GM21390 (cell line): ENCODE results near the gene ABCC1.
"Not testable (repeated sequence)": the region's sequence is repeated elsewhere in the genome, so short reads cannot be mapped to it uniquely, and the experiment has no call there.

Source experiments
- ATAC-seq: cut with Tn5 transposase; IDR thresholded peaks from one replicate; pipeline ENCODE4 v1.9.1; 2021; ENCODE audit not compliant: unreplicated experiment

ABCC1 gene

GRCh38 chr16:16149710-16150116, 200.3 kb downstream of the ABCC1 start:
- ATAC-seq = no peak

- ATAC-seq = no peak
Measured at GRCh38 chr16:16150117-16150877, 200.9 kb downstream of the ABCC1 start.

DNA sequence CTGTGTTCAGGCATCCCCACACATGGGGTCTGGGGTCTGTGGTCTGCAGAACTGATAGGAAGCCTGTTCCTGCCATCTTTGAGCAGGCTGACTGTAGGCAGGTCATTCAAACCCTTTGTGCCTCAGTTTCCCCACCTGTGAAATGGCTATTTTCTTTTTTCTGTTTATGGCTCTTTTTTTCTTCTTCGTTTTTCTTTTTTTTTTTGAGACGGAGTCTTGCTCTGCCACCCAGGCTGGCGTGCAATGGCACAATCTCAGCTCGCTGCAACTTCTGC, 201.4 kb downstream of the ABCC1 start:
- ATAC-seq = no peak

- no peak for ATAC-seq
Measured at GRCh38 chr16:16151315-16151714, 201.9 kb downstream of the ABCC1 start.

DNA sequence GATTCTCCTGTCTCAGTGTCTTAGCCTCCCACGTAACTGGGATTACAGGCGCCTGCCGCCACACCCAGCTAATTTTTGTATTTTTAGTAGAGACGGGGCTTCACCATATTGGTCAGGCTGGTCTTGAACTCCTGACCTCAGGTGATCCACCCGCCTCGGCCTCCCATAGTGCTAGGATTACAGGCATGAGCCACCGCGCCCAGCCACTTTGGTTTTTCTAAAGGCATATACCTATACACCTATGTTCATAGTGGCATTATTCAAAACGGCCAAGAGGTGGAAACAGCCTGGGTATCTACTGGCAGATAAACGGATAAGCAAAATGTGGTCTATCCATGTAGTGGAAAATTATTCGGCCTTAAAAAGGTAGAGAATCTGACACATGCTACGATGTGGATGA, 203.6 kb downstream of the ABCC1 start:
- not testable (repeated sequence) for ATAC-seq

DNA sequence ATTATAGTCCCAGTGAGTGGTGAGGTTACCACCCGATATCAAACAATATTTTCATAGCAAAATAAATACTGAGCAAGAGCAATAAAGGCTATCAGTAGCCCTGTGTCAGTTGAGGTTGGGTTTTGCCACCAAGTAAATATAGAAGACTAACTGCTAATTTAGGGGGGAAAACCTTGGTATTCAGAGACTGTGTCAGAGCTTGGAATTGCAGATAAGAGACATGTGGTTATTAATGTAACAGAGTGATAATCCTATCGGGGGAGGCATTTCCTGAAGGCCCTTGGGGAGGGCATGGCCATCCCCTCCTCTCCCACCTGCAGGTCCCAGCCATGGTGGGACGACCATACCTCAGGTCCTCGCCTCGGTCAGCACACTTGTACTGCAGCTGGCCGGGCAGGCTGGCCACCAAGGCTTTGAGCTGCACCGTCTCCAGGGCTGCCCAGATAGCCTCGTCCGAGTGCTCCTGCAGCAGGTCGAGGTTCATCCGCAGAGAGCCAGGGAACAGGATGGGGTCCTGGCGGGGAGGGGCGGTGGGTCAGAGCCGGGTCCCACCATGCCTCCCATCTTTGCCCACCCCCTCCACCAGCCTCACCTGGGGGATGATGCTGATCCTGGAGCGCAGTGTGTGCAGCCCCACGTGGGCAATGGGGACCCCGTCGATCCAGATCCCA, 205.0 kb downstream of the ABCC1 start:
- no peak for ATAC-seq

- no peak for ATAC-seq
Measured at GRCh38 chr16:16155234-16155633, 205.8 kb downstream of the ABCC1 start.

- ATAC-seq = no peak
Measured at GRCh38 chr16:16157166-16157565, 207.8 kb downstream of the ABCC1 start.

- ATAC-seq = no peak
Measured at GRCh38 chr16:16158082-16158658, 208.8 kb downstream of the ABCC1 start.

- no peak for ATAC-seq
Measured at GRCh38 chr16:16158741-16159374, 209.4 kb downstream of the ABCC1 start.

- no peak for ATAC-seq
Measured at GRCh38 chr16:16159662-16160061, 210.2 kb downstream of the ABCC1 start.

GRCh38 chr16:16161319-16161718, 211.9 kb downstream of the ABCC1 start:
- ATAC-seq = no peak

DNA sequence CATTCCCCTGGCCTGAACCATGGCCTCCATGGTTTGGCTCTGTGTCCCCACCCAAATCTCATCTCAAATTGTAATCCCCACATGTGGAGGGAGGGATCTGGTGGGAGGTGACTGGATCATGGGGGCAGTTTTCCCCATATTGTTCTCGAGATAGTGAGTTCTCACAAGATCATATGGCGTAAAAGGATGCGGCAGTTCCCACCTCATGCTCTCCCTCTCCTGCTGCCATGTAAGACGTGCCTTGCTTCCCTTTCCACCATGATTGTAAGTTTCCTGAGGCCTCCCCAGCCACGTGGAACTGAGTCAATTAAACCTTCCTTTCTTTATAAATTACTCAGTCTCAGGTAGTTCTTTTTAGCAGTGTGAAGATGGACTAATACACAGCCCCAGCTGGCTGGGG, 212.4 kb downstream of the ABCC1 start:
- not testable (repeated sequence) for ATAC-seq

DNA sequence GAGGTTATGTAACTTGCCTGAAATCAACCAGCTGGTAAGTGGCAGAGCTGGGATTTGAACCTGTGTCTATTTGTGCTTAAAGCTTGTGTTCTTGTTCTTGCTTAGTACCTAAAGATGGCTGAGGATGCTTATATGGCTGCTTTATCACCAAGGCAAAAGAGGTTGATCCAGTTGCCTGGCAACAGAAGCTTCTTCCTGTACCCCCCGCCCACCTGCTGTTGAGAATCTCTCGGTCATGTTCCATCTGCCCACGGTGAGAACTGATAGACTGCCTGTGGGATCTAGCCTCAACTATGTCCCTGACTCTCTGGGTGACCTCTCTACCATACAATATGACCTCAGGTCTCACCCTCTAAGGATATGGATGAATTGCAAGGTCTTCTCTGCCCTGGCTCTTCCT, 213.2 kb downstream of the ABCC1 start:
- no peak for ATAC-seq

GRCh38 chr16:16163109-16163508, 213.7 kb downstream of the ABCC1 start:
- no peak for ATAC-seq

GRCh38 chr16:16163571-16163970, 214.2 kb downstream of the ABCC1 start:
- ATAC-seq = no peak

DNA sequence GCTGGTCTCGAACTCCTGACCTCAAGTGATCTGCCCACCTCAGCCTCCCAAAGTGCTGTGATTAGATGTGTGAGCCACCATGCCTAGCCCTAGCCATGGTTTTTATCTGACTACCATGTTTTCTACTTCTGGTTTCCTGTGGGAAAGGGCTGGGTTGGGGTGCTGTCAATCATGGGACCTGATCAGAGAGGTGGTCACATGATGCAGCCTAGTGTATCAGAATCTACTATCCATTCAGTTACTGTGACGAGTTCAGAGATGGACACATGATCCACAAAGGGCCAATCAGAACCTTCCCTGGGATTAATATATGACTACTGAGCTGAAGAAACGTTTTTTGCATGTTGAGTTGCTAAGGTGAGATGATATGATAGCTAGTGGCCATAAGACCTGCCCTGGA, 214.8 kb downstream of the ABCC1 start:
- ATAC-seq = no peak

DNA sequence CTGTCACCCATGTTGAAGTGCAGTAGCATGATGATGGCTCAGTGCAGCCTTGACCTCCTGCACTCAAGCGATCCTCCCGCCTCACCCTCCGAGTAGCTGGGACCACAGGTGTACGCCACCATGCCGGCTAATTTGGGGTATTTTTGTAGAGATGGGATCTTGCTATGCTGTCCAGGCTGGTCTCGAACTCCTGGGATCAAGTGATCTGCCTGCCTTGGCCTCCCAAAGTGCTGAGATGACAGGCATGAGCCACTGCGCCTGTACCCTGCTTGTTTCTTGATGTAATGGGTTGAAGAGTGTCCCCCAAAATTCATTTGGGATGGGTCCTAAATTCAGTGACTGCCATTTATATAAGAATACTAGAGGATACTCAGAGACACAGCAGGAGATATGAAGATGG, 216.7 kb downstream of the ABCC1 start:
- ATAC-seq = no peak

DNA sequence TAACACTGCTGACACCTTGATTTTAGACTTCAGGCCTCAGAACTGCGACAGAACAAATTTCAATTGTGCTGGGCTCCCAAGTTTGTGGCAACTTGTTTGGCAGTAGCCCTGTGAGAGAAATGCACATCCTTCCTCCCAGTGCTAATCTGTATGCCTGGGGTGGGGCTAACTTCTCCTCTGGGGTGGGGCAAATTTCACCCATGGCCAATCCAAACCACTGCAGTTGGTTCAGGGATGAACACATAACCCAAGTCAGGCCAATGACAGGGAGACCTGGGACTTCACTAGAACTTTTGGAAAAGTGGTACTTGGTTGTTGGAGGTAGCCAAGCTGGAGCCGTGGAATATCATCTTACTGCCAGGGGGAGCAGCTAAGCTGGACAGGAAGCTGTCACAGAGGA, 217.5 kb downstream of the ABCC1 start:
- ATAC-seq = no peak

GRCh38 chr16:16167927-16168326, 218.5 kb downstream of the ABCC1 start:
- ATAC-seq = no peak

DNA sequence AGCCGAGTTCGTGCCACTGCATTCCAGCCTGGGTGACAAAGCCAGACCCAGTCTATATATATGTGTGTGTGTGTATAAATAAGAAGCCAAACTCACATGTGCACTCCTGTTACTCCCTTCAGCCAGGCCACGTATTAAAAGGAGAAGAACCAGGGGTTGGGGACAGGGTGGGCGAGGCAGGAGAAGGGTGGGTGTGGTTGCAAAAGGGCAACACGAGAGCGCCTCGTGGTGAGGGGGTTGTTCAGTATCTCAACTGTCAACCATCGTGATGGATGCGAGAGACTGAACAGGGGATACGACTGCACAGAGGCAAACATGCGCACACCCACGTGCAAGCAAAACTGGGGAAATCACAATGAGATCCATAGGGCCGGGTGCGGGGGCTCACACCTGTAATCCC, 219.0 kb downstream of the ABCC1 start:
- no peak for ATAC-seq

DNA sequence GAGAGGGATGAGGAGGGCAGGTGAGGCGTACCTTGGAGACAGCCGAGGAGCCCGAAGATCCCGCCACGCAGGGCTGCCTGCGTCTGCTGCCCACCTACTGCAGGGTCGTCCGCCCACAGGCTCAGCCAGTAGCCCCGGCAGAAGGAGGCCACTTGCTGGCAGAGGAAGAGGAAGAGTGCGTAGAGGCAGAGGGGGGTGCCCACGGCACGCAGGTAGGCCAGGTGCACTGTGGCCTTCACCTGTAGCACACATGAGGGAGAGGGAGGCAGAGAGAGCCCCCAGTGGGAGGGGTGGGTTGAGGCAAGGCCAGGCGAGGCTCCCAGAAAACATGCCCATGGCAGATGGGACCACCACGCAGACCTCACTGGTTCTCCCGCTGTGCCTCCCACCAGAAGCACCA, 220.2 kb downstream of the ABCC1 start:
- ATAC-seq = no peak
